ENCODE measurements around the gene PLET1.

Gene PLET1

GRCh38 chr11:112235750-112236390, 24.8 kb downstream of the PLET1 start:
- TF ChIP-seq ZBTB7A (IDR thresholded peaks at IDR 0.05; ENCODE audit: low read depth) (no peak), EGR1 (IDR thresholded peaks at IDR 0.05) (no peak), CEBPB (IDR thresholded peaks at IDR 0.05) (no peak), TEAD4 (IDR thresholded peaks at IDR 0.05) (no peak), FOXM1 (IDR thresholded peaks at IDR 0.05; ENCODE audit: borderline replicate concordance, low read depth) (no peak), TAF1 (IDR thresholded peaks at IDR 0.05; ENCODE audit: low read depth) (no peak), TCF12 (IDR thresholded peaks at IDR 0.05; ENCODE audit: low read depth) (no peak), CREB1 (IDR thresholded peaks at IDR 0.05; ENCODE audit: low read depth) (no peak), MAX (IDR thresholded peaks at IDR 0.05) (no peak), USF1 (IDR thresholded peaks at IDR 0.05) (no peak), RAD21 (IDR thresholded peaks at IDR 0.05; ENCODE audit: low read depth) (no peak), YY1 (IDR thresholded peaks at IDR 0.05; ENCODE audit: low read depth) (no peak), EP300 (IDR thresholded peaks at IDR 0.05; ENCODE audit: borderline replicate concordance) (no peak), REST (IDR thresholded peaks at IDR 0.05; ENCODE audit: low read depth) (no peak), NFIC (IDR thresholded peaks at IDR 0.05) (no peak)

- TF ChIP-seq RAD21 (IDR thresholded peaks at IDR 0.05; ENCODE audit: low read depth) = no peak
- TF ChIP-seq TAF1 (IDR thresholded peaks at IDR 0.05; ENCODE audit: low read depth) = no peak
- TF ChIP-seq EP300 (IDR thresholded peaks at IDR 0.05; ENCODE audit: borderline replicate concordance) = no peak
- no peak for TF ChIP-seq NFIC (IDR thresholded peaks at IDR 0.05)
- no peak for TF ChIP-seq ZBTB7A (IDR thresholded peaks at IDR 0.05; ENCODE audit: low read depth)
- no peak for TF ChIP-seq FOXM1 (IDR thresholded peaks at IDR 0.05; ENCODE audit: borderline replicate concordance, low read depth)
- TF ChIP-seq REST (IDR thresholded peaks at IDR 0.05; ENCODE audit: low read depth) = no peak
- TF ChIP-seq CREB1 (IDR thresholded peaks at IDR 0.05; ENCODE audit: low read depth) = no peak
- no peak for TF ChIP-seq YY1 (IDR thresholded peaks at IDR 0.05; ENCODE audit: low read depth)
- TF ChIP-seq EGR1 (IDR thresholded peaks at IDR 0.05) = no peak
- TF ChIP-seq MAX (IDR thresholded peaks at IDR 0.05) = no peak
Measured at GRCh38 chr11:112231952-112232351, 28.7 kb downstream of the PLET1 start.

GRCh38 chr11:112229746-112230433, 30.8 kb downstream of the PLET1 start:
- TF ChIP-seq YY1 (IDR thresholded peaks at IDR 0.05; ENCODE audit: low read depth) (no peak), TCF12 (IDR thresholded peaks at IDR 0.05; ENCODE audit: low read depth) (no peak), TAF1 (IDR thresholded peaks at IDR 0.05; ENCODE audit: low read depth) (no peak), RAD21 (IDR thresholded peaks at IDR 0.05; ENCODE audit: low read depth) (no peak), FOXM1 (IDR thresholded peaks at IDR 0.05; ENCODE audit: borderline replicate concordance, low read depth) (no peak), EGR1 (IDR thresholded peaks at IDR 0.05) (no peak), NFIC (IDR thresholded peaks at IDR 0.05) (no peak), USF1 (IDR thresholded peaks at IDR 0.05) (no peak), EP300 (IDR thresholded peaks at IDR 0.05; ENCODE audit: borderline replicate concordance) (no peak), CREB1 (IDR thresholded peaks at IDR 0.05; ENCODE audit: low read depth) (no peak), MAX (IDR thresholded peaks at IDR 0.05) (no peak), CEBPB (IDR thresholded peaks at IDR 0.05) (no peak), ZBTB7A (IDR thresholded peaks at IDR 0.05; ENCODE audit: low read depth) (no peak)

GRCh38 chr11:112229159-112229558, 31.5 kb downstream of the PLET1 start:
- TF ChIP-seq FOXM1 (IDR thresholded peaks at IDR 0.05; ENCODE audit: borderline replicate concordance, low read depth) = no peak
- TF ChIP-seq TCF12 (IDR thresholded peaks at IDR 0.05; ENCODE audit: low read depth) = no peak
- no peak for TF ChIP-seq ZBTB7A (IDR thresholded peaks at IDR 0.05; ENCODE audit: low read depth)
- TF ChIP-seq REST (IDR thresholded peaks at IDR 0.05; ENCODE audit: low read depth) = no peak
- no peak for TF ChIP-seq TEAD4 (IDR thresholded peaks at IDR 0.05)
- no peak for TF ChIP-seq USF1 (IDR thresholded peaks at IDR 0.05)
- TF ChIP-seq CREB1 (IDR thresholded peaks at IDR 0.05; ENCODE audit: low read depth) = no peak
- no peak for TF ChIP-seq RAD21 (IDR thresholded peaks at IDR 0.05; ENCODE audit: low read depth)
- TF ChIP-seq CEBPB (IDR thresholded peaks at IDR 0.05) = no peak
- no peak for TF ChIP-seq YY1 (IDR thresholded peaks at IDR 0.05; ENCODE audit: low read depth)
- TF ChIP-seq TAF1 (IDR thresholded peaks at IDR 0.05; ENCODE audit: low read depth) = no peak
- no peak for TF ChIP-seq EP300 (IDR thresholded peaks at IDR 0.05; ENCODE audit: borderline replicate concordance)
- no peak for TF ChIP-seq EGR1 (IDR thresholded peaks at IDR 0.05)
- TF ChIP-seq MAX (IDR thresholded peaks at IDR 0.05) = no peak
